H9 (cell line): ENCODE data around the gene PMM2. TPM values are rescaled to one million over a fixed set of nuclear protein-coding genes. Genes with fewer than 3 reads are reported as not detected.

Experiments used
- DNase-seq: peaks from one replicate; pipeline ENCODE4 v3.0.0-alpha.2; 2017
- H2AFZ ChIP-seq: one replicate; pipeline ENCODE4 v1.6.1; 2013; ENCODE audit warnings: mild to moderate bottlenecking, low read length, control low read depth, moderate library complexity
- H2AK5ac ChIP-seq: 2 replicates; pipeline ENCODE4 v1.6.1; 2013; ENCODE audit warnings: low read length, control low read depth, mixed read lengths; ENCODE audit not compliant: insufficient read length
- H2BK120ac ChIP-seq: one replicate; pipeline ENCODE4 v1.6.1; 2013; ENCODE audit warnings: low read depth, mild to moderate bottlenecking, low read length, control low read depth, inconsistent platforms; ENCODE audit not compliant: poor library complexity, severe bottlenecking
- H2BK12ac ChIP-seq: 2 replicates; pipeline ENCODE4 v1.6.1; 2013; ENCODE audit warnings: low read length, control low read depth, mixed read lengths, low read depth; ENCODE audit not compliant: insufficient read length
- H2BK15ac ChIP-seq: 2 replicates; pipeline ENCODE4 v1.6.1; 2013; ENCODE audit warnings: low read depth, low read length, control low read depth
- H2BK20ac ChIP-seq: one replicate; pipeline ENCODE4 v1.6.1; 2013; ENCODE audit warnings: low read depth, mild to moderate bottlenecking, low read length, control low read depth, inconsistent platforms; ENCODE audit not compliant: poor library complexity, severe bottlenecking
- H2BK5ac ChIP-seq: 2 replicates; pipeline ENCODE4 v1.6.1; 2013; ENCODE audit warnings: low read length, control low read depth, mixed read lengths; ENCODE audit not compliant: insufficient read length
- H3K14ac ChIP-seq: 2 replicates; pipeline ENCODE4 v1.6.1; 2013; ENCODE audit warnings: low read length, control low read depth; ENCODE audit not compliant: insufficient read depth
- H3K18ac ChIP-seq: 2 replicates; pipeline ENCODE4 v1.6.1; 2013; ENCODE audit warnings: low read depth, mild to moderate bottlenecking, mixed read lengths, low read length, control low read depth; ENCODE audit not compliant: insufficient read length
- H3K23ac ChIP-seq: 2 replicates; pipeline ENCODE4 v1.6.1; 2013; ENCODE audit warnings: low read length, control low read depth, mixed read lengths, low read depth; ENCODE audit not compliant: insufficient read length
- H3K23me2 ChIP-seq: 2 replicates; pipeline ENCODE4 v1.6.1; 2013; ENCODE audit warnings: low read depth, mild to moderate bottlenecking, mixed read lengths, low read length, control low read depth; ENCODE audit not compliant: insufficient read length, poor library complexity, severe bottlenecking
- H3K27ac ChIP-seq: 2 replicates; pipeline ENCODE4 v1.5.1; 2013; ENCODE audit warnings: low read length, control low read depth, mixed read lengths, low read depth; ENCODE audit not compliant: insufficient read length
- H3K27me3 ChIP-seq: 2 replicates; pipeline ENCODE4 v1.6.1; 2013; ENCODE audit warnings: low read length, control low read depth, inconsistent platforms; ENCODE audit not compliant: insufficient read depth
- H3K4ac ChIP-seq: 2 replicates; pipeline ENCODE4 v1.6.1; 2013; ENCODE audit warnings: low read depth, mild to moderate bottlenecking, control low read depth, inconsistent platforms, low read length, moderate library complexity
- H3K4me1 ChIP-seq: 2 replicates; pipeline ENCODE4 v1.6.1; 2013; ENCODE audit warnings: low read length, control low read depth, inconsistent platforms; ENCODE audit not compliant: insufficient read depth
- H3K4me2 ChIP-seq: 2 replicates; pipeline ENCODE4 v1.6.1; 2013; ENCODE audit warnings: low read length, control low read depth, mixed read lengths; ENCODE audit not compliant: insufficient read length, insufficient read depth
- H3K56ac ChIP-seq: 2 replicates; pipeline ENCODE4 v1.6.1; 2013; ENCODE audit warnings: low read depth, mild to moderate bottlenecking, mixed read lengths, low read length, control low read depth; ENCODE audit not compliant: insufficient read length
- H3K79me1 ChIP-seq: 2 replicates; pipeline ENCODE4 v1.6.1; 2013; ENCODE audit warnings: low read depth, mild to moderate bottlenecking, moderate library complexity, low read length, control low read depth, inconsistent platforms; ENCODE audit not compliant: insufficient read depth, poor library complexity, severe bottlenecking
- H3K79me2 ChIP-seq: 2 replicates; pipeline ENCODE4 v1.6.1; 2013; ENCODE audit warnings: low read length, control low read depth, inconsistent platforms; ENCODE audit not compliant: insufficient read depth
- H3K9ac ChIP-seq: 2 replicates; pipeline ENCODE4 v1.6.1; 2013; ENCODE audit warnings: low read length, control low read depth, mixed read lengths; ENCODE audit not compliant: insufficient read length; ENCODE audit errors: extremely low read depth
- H3K9me3 ChIP-seq: one replicate; pipeline ENCODE4 v1.6.1; 2013; ENCODE audit warnings: low read depth, low read length, inconsistent platforms; ENCODE audit not compliant: control insufficient read depth
- H3T11ph ChIP-seq: one replicate; pipeline ENCODE4 v1.6.1; 2013; ENCODE audit warnings: mild to moderate bottlenecking, low read length, control low read depth, inconsistent platforms
- H4K20me1 ChIP-seq: one replicate; pipeline ENCODE4 v1.6.1; 2013; ENCODE audit not compliant: control insufficient read depth, insufficient read length, insufficient read depth
- H4K5ac ChIP-seq: 2 replicates; pipeline ENCODE4 v1.6.1; 2013; ENCODE audit warnings: low read depth, mild to moderate bottlenecking, mixed read lengths, low read length, control low read depth; ENCODE audit not compliant: insufficient read length
- H4K8ac ChIP-seq: replicated peaks from 2 replicates; pipeline ENCODE4 v1.6.1; 2013; ENCODE audit warnings: low read length, control low read depth, mixed read lengths, low read depth; ENCODE audit not compliant: insufficient read length
- H4K91ac ChIP-seq: 2 replicates; pipeline ENCODE4 v1.6.1; 2013; ENCODE audit warnings: low read depth, mild to moderate bottlenecking, moderate library complexity, mixed read lengths, low read length, control low read depth; ENCODE audit not compliant: insufficient read length
- H3K27ac Mint-ChIP-seq, 3 experiments: 2 replicates in 2 of 3; 3 replicates in 1 of 3; pipeline ENCODE4 v1.8.0; 2020 to 2021; ENCODE audit warnings: mixed read lengths in 3 of 3, mild to moderate bottlenecking in 1 of 3, moderate library complexity in 1 of 3
- H3K27me3 Mint-ChIP-seq: 2 replicates; pipeline ENCODE4 v1.8.0; 2021; ENCODE audit warnings: low read depth, mild to moderate bottlenecking, moderate library complexity, mixed read lengths
- H3K36me3 Mint-ChIP-seq, 3 experiments: 2 replicates in 2 of 3; 3 replicates in 1 of 3; pipeline ENCODE4 v1.8.0; 2020 to 2021; ENCODE audit warnings: low read depth in 3 of 3, mixed read lengths in 3 of 3; ENCODE audit not compliant: insufficient read depth in 1 of 3
- H3K4me1 Mint-ChIP-seq, 2 experiments: 2 replicates each; pipeline ENCODE4 v1.8.0; 2020; ENCODE audit warnings: mixed read lengths in 2 of 2
- H3K4me3 Mint-ChIP-seq, 2 experiments: 2 replicates in 1 of 2; 3 replicates in 1 of 2; pipeline ENCODE4 v1.8.0; 2020 to 2021; ENCODE audit warnings: mild to moderate bottlenecking in 2 of 2, mixed read lengths in 2 of 2, moderate library complexity in 1 of 2
- H3K9me3 Mint-ChIP-seq, 2 experiments: 2 replicates in 1 of 2; 3 replicates in 1 of 2; pipeline ENCODE4 v1.8.0; 2020; ENCODE audit warnings: mild to moderate bottlenecking in 2 of 2, mixed read lengths in 2 of 2, moderate library complexity in 1 of 2
- CTCF ChIP-seq: fragments of 200-600 bp; sonication (generic); conservative IDR thresholded peaks from 3 replicates; pipeline ENCODE4 v1.8.0; 2021; ENCODE audit warnings: antibody characterized with exemption, mild to moderate bottlenecking
- WGBS: extraction: QIAGEN DNeasy Blood & Tissue Kit; methylation state at CpG from one replicate; pipeline ENCODE4 v1.1.7; 2013; ENCODE audit warnings: missing lambda C conversion rate, low lambda C conversion rate, mixed read lengths; ENCODE audit not compliant: insufficient read length; ENCODE audit errors: extremely low coverage; 5-methylcytosine and 5-hydroxymethylcytosine counted together
- total RNA-seq: library from RNA; stranded (reverse); gene quantifications from 2 replicates; pipeline ENCODE4 v1.2.1, GENCODE V29; 2021

PMM2 gene
- total RNA-seq, 1 experiment from 2014 or later, result 82.7 TPM

- no peaks in the 10 kb centered on the region for H3K27me3 ChIP-seq
- H3K4me2 ChIP-seq, result no peak overlapping the region
- no peak overlapping the region for H2BK120ac ChIP-seq
- DNase-seq, result no peak
- no peak overlapping the region for H3K14ac ChIP-seq
- no peaks in the 10 kb centered on the region for H3K4me1 ChIP-seq
- no peaks in the 10 kb centered on the region for H3K23me2 ChIP-seq
- no peak overlapping the region for H3K4ac ChIP-seq
- no peaks in the 10 kb centered on the region for H3K79me1 ChIP-seq
- no peak overlapping the region for H4K8ac ChIP-seq
- H3K18ac ChIP-seq, result no peak overlapping the region
- H3K27ac ChIP-seq, result no peak overlapping the region
- Mint-ChIP-seq H3K27me3 (no peaks in the 10 kb centered on the region; the same call in 1 of the 2 replicates), H3K4me1 (peaks cover 27 to 33% of the 10 kb centered on the region in 2 experiments), H3K4me3 (no peak overlapping the region; a peak in 1 of 5 replicates), H3K9me3 (no peaks in the 10 kb centered on the region; a peak in 1 of 5 replicates), H3K27ac (peak overlapping the region in 2 of 3 experiments; percentile 92 to 96; a peak in 4 of 7 replicates), H3K36me3 (peaks cover 41 to 98% (median 78%) of the 10 kb centered on the region in 3 experiments)
- no peak for TF ChIP-seq CTCF
- H2BK20ac ChIP-seq, result no peak overlapping the region
- H3T11ph ChIP-seq, result no peak overlapping the region
- no peaks in the 10 kb centered on the region for H3K9me3 ChIP-seq
- no peak overlapping the region for H2AFZ ChIP-seq
- no peak overlapping the region for H4K91ac ChIP-seq
- H4K5ac ChIP-seq, result no peak overlapping the region
- no peak overlapping the region for H3K56ac ChIP-seq
- H2AK5ac ChIP-seq, result no peak overlapping the region
- H2BK5ac ChIP-seq, result no peak overlapping the region
- H3K9ac ChIP-seq, result no peak overlapping the region
- no peak overlapping the region for H2BK12ac ChIP-seq
- WGBS, result no CpG with 5 or more reads among the region's 8 CpGs
- H3K79me2 ChIP-seq, result no peaks in the 10 kb centered on the region
- H3K23ac ChIP-seq, result no peak overlapping the region
- H4K20me1 ChIP-seq, result peaks cover 6% of the 10 kb centered on the region
- no peak overlapping the region for H2BK15ac ChIP-seq
Observed at GRCh38 chr16:8852534-8852933, 54.9 kb downstream of the PMM2 start.
